ENCODE data around the gene UBE2U. TPM values are rescaled to one million over a fixed set of nuclear protein-coding genes. Genes with fewer than 3 reads are reported as not detected.

The UBE2U gene
- total RNA-seq, 1 donor: not detected

DNA sequence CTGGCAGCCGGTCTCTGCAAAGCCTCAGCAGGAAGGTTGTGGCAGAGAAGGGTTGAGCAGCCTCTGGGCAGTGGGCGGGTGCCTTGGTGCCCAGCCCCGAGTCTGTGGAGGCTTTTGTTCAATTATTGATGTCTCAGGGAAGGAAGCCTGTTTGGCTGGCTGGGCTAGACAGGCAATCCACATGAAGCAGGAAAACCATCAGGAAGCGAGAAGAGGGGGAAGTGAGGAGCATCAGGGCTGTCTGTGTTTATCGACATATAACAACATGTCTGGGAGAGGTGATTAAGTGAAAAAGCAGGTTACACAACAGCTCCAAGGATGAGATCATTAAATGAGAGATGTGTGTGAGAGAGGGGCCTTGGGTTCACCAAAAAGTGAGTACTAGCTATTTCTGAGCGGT is 105.4 kb downstream of the UBE2U start:
- TF ChIP-seq, protein P1, sequence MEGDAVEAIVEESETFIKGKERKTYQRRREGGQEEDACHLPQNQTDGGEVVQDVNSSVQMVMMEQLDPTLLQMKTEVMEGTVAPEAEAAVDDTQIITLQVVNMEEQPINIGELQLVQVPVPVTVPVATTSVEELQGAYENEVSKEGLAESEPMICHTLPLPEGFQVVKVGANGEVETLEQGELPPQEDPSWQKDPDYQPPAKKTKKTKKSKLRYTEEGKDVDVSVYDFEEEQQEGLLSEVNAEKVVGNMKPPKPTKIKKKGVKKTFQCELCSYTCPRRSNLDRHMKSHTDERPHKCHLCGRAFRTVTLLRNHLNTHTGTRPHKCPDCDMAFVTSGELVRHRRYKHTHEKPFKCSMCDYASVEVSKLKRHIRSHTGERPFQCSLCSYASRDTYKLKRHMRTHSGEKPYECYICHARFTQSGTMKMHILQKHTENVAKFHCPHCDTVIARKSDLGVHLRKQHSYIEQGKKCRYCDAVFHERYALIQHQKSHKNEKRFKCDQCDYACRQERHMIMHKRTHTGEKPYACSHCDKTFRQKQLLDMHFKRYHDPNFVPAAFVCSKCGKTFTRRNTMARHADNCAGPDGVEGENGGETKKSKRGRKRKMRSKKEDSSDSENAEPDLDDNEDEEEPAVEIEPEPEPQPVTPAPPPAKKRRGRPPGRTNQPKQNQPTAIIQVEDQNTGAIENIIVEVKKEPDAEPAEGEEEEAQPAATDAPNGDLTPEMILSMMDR (IDR thresholded peaks at IDR 0.05; ENCODE audit: insufficient read depth, low read depth, low read length): no peak
- no peak for DNase-seq (ENCODE audit: low read depth)
- H3K4me3 ChIP-seq (ENCODE audit: low read depth, low read length): no peak overlapping the region

DNA sequence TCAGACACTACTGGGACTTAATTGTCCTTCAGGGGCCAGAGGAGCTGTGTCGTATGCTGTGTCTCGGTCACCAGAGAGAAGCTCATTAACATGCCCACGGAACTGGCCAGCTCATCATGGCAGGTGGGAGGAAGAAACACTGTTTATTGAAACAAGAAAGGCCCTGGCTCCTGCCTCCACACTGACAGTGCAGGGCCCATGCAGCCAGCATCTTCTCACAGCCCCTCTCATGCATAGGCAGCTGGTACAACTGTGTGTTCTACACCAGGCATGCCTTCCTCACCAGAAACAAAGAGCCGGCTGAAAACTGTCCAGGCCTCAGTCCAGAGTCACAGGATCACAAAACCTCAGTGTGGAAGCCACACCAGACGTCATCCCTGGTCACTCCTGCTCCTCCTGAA is 106.0 kb downstream of the UBE2U start:
- no peak for DNase-seq (ENCODE audit: low read depth)
- H3K4me3 ChIP-seq (ENCODE audit: low read depth, low read length): no peak overlapping the region
- TF ChIP-seq, protein P1 (IDR thresholded peaks at IDR 0.05; ENCODE audit: insufficient read depth, low read depth, low read length): no peak

DNA sequence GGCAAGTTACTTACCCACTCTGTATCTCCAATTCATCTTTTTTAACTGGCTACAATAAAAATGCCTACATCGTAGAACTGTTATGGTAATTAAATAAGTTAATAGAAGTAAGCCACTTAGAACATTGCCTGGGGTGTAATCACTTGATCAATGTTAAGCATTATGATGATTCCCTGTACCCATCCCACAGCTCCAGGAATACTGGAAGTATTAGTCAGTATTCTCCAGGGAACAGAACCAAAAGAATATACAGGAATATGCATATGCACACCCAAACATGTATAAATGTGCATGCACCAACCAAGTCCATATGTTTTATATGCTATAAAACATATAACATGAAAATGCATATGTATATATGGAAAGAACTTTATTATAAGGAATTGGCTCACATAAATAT is 107.3 kb downstream of the UBE2U start:
- no peak for DNase-seq (ENCODE audit: low read depth)
- no peak overlapping the region for H3K4me3 ChIP-seq (ENCODE audit: low read depth, low read length)
- TF ChIP-seq, protein P1 (IDR thresholded peaks at IDR 0.05; ENCODE audit: insufficient read depth, low read depth, low read length): no peak

DNA sequence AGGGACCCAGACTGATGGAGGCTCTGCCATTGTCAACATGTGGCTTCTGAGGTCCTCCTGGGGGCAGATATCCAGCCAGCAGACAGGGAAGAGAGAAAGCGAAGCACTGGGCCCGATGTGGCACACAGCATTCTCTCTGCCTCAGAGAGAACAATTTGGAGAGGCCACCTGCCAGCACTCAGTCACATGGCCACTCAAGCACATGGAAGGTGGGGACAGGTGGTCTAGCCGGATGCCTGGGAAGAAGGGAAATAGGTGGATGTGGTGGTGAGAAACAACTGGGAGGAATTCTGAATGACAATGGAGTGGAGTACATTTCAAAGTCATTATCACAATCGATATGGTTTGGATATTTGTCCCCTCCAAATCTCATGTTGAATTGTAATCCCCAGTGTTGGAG is 109.0 kb downstream of the UBE2U start:
- no peak for DNase-seq (ENCODE audit: low read depth)
- H3K4me3 ChIP-seq (ENCODE audit: low read depth, low read length): no peak overlapping the region
- TF ChIP-seq, protein P1 (IDR thresholded peaks at IDR 0.05; ENCODE audit: insufficient read depth, low read depth, low read length): no peak

DNA sequence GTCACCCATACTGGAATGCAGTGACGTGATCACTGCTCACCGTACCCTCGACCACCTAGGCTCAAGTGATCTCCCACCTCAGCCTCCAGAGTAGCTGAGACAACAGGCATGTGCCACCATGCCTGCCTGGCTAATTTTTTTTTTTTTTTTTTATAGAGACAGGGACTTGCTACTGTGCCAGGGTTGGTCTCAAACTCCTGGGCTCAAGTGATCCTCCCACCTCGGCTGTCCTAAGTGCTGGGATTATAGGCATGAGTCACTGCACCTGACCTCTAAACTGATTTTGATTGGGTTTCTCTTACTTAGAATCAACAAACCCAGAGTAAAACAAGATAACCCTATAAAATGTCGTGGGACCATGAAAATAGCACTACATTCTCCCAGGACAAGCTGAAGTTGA is 112.0 kb downstream of the UBE2U start:
- no peak for DNase-seq (ENCODE audit: low read depth)
- H3K4me3 ChIP-seq (ENCODE audit: low read depth, low read length): no peak overlapping the region
- TF ChIP-seq, protein P1 (IDR thresholded peaks at IDR 0.05; ENCODE audit: insufficient read depth, low read depth, low read length): no peak
